NCI-H460 (cell line): ENCODE measurements around the gene MUCL3. TPM values are rescaled to one million over a fixed set of nuclear protein-coding genes. Genes with fewer than 3 reads are reported as not detected.

Experiments
- small RNA-seq, 2 experiments: library from RNA; depleted of rRNA; stranded (forward); fragments of <200 nt; gene quantifications; one replicate each; pipeline ENCODE3, GENCODE V24; 2014
- total RNA-seq: library from RNA; depleted of rRNA; stranded (reverse); fragments of >200 nt; shearing (Covaris generic); gene quantifications from 2 replicates; pipeline ENCODE4 v1.2.3, GENCODE V29; 2014; rRNA removed

The MUCL3 gene
- total RNA-seq, 1 experiment from 2014 or later = 0.15 TPM

Small RNAs within 50 kb of the gene (small RNA-seq; reads per million reads assigned to genes)
- gene RF00019 = 0 reads per million in 2 experiments

Other genes starting within 250 kb of the MUCL3 start
- gene NRM, start 250.0 kb upstream of the MUCL3 start, total RNA-seq = 6.3 and 6.4 TPM in 2 replicates
- 8.4 and 11.3 TPM in 2 replicates for gene MDC1, start 223.7 kb upstream of the MUCL3 start, total RNA-seq
- 287 and 303 TPM in 2 replicates for gene TUBB, start 220.6 kb upstream of the MUCL3 start, total RNA-seq
- 137 and 149 TPM in 2 replicates for gene FLOT1, start 198.3 kb upstream of the MUCL3 start, total RNA-seq
- 90.1 and 118 TPM in 2 replicates for gene IER3, start 196.4 kb upstream of the MUCL3 start, total RNA-seq
- 18.4 and 23.8 TPM in 2 replicates for gene DDR1, start 56.5 kb upstream of the MUCL3 start, total RNA-seq
- 16.2 and 16.9 TPM in 2 replicates for gene GTF2H4, start 32.8 kb upstream of the MUCL3 start, total RNA-seq
- gene VARS2, start 26.7 kb upstream of the MUCL3 start, total RNA-seq = 17.7 and 24.6 TPM in 2 replicates
- gene SFTA2, start 8.8 kb upstream of the MUCL3 start, total RNA-seq = not detected in 2 replicates
- gene MUC21, start 42.7 kb downstream of the MUCL3 start, total RNA-seq = not detected in 2 replicates
- not detected in 2 replicates for gene MUC22, start 69.5 kb downstream of the MUCL3 start, total RNA-seq
- not detected in 2 replicates for gene C6orf15, start 171.6 kb downstream of the MUCL3 start, total RNA-seq
- gene PSORS1C1, start 173.8 kb downstream of the MUCL3 start, total RNA-seq = 0.09 and 0.37 TPM in 2 replicates
- not detected in 2 replicates for gene CDSN, start 179.5 kb downstream of the MUCL3 start, total RNA-seq
- not detected in 2 replicates for gene PSORS1C2, start 198.1 kb downstream of the MUCL3 start, total RNA-seq
- 8.6 and 10.7 TPM in 2 replicates for gene CCHCR1, start 216.8 kb downstream of the MUCL3 start, total RNA-seq
- gene TCF19, start 217.6 kb downstream of the MUCL3 start, total RNA-seq = 5.6 and 5.8 TPM in 2 replicates
- not detected in 2 replicates for gene POU5F1, start 229.7 kb downstream of the MUCL3 start, total RNA-seq